Esophagus mucosa (tissue), 1 donor: Measurements from ENCODE around the gene KCNQ5. TPM values are rescaled to one million over a fixed set of nuclear protein-coding genes. Genes with fewer than 3 reads are reported as not detected.
A peak's percentile ranks its signal among the peaks of the same experiment; 100 is the strongest.

Source experiments
- ATAC-seq: fragments of 200-7000 bp; cut with Tn5 transposase; one replicate; pipeline ENCODE4 v1.9.1; 2020
- total RNA-seq: library from RNA; stranded (reverse); gene quantifications from one replicate; pipeline ENCODE4 v1.2.4, GENCODE V29; 2023
- donor health status: DM: yes; HTN: yes; CAD: no.

KCNQ5 gene
- total RNA-seq, 1 donor from 2014 or later: 0.96 TPM

- ATAC-seq: no peak
Measured at GRCh38 chr6:73078333-73078862, 456.5 kb downstream of the KCNQ5 start.

DNA sequence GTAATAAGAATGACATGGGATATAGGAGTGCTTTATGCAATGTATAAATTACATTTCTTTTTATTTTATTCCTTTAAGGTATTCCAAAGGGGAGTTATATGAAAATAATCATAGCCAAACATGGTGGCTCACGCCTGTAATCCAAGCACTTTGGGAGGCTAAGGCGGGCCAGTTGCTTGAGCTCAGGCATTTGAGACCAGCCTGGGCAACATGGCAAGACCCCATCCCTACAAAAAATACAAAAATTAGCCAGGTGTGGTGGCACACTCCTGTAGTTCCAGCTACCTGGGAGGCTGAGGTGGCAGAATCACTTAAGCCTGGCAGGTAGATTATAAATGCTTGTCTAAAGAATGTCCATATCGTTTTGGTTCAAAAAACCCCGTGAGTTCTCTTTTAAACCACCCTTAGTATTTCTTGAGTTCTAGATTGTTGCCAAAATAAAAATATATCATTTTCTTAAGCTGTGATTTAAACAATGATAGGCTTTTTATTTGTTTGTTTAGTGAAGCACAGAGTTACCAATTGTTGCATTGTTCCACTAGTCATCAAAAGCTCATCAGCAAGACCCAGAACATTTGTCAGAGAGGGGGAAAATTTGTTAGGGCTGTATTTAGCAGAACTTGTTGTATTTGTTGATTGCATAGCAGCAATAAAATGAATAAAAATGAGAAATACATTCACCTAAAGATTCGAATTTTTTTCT lies 457.2 kb downstream of the KCNQ5 start:
- ATAC-seq: no peak

- ATAC-seq: no peak
Measured at GRCh38 chr6:73079611-73079955, 457.7 kb downstream of the KCNQ5 start.

- ATAC-seq: no peak
Measured at GRCh38 chr6:73079978-73080377, 458.1 kb downstream of the KCNQ5 start.

GRCh38 chr6:73081955-73082354 lies 460.1 kb downstream of the KCNQ5 start:
- ATAC-seq: no peak

GRCh38 chr6:73083886-73084285 lies 462.0 kb downstream of the KCNQ5 start:
- ATAC-seq: no peak

DNA sequence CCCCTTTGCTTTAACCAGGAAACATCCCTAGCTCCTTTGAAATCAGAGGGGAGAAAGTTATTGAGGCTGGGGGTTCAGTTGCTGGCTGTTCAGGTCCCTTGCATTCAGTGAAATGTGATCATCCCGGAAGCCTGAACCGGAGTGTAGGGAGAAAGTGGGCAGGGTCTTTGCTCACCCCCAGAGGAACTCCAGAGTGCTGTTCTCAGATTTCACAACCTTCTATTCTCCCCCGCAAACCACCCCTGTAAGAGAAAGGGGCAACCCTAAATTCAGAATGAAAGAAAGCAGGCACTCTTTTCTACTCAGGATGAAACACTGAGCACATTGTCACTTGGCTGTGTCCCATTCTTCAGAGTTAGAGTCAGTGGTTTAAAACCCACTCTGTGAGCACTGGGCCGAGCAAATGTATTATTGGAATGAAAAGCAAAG lies 463.6 kb downstream of the KCNQ5 start:
- no peak for ATAC-seq

GRCh38 chr6:73086726-73087125 lies 464.9 kb downstream of the KCNQ5 start:
- ATAC-seq: no peak

DNA sequence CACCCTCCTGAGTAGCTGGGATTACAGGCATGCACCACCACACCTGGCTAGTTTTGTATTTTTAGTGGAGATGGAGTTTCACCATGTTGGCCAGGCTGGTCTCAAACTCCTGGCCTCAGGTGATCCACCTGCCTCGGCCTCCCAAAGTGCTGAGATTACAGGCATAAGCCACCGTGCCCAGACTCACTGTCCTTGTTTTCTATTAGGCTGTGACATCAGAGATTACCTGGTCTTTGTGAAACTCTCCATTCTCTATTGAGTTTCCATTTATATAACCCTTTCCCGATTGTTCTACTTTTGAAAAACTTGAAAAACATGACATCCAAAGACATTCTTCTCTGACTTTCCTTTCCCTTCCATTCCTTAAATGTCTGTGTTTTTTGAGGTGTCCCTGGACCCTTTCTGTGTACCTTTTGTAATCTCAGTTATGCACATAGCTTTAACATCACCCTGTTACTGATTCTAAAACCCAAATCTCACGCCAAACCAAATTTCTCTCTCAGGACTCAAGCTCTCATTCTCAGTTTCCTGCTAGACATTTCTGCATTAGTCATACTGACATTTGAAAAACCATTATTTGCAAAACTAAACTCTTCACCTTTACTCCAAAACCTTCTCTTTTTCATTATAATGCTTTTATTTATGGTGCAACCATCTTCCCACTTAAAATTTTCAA lies 466.4 kb downstream of the KCNQ5 start:
- no peak for ATAC-seq

- no peak for ATAC-seq
Measured at GRCh38 chr6:73104921-73105320, 483.1 kb downstream of the KCNQ5 start.

DNA sequence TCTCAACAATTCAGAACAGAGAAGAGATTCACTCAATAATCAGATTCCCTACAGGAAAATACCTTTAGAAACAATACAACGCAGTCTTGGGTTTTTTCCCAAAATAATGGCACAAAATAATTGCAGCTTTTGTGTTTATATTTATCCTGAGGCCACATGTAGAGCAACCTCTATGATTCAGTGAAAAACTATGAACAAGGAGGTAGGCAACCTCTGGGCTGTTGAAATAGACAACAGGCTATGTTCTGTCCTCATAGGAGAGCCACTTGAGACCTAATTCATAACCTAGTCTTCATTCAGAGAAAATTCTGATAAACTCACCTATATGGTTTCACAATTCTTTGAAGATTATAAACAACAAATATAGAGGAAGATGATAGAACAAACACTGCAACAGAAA lies 485.2 kb downstream of the KCNQ5 start:
- ATAC-seq: no peak

- ATAC-seq: no peak
Measured at GRCh38 chr6:73108949-73109348, 487.1 kb downstream of the KCNQ5 start.

DNA sequence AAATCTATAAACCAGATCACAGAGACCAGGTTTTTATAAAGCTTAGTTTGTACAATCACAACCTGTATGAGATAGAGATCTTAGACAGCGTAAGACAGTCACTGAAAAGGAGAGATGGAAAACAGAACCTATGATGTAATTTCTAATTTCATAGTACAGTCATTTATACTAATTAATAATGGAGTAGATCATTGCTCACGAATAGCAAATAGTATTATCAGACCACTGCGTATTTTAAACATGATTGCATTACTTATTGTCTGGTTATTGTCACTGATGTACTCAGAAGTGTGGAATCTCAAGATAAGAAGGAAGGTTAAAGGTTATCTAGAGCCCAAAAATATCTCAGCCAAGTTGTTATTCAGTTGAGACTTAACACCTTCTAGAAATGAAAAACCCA lies 487.8 kb downstream of the KCNQ5 start:
- no peak for ATAC-seq

- ATAC-seq: no peak
Measured at GRCh38 chr6:73116330-73116729, 494.5 kb downstream of the KCNQ5 start.

DNA sequence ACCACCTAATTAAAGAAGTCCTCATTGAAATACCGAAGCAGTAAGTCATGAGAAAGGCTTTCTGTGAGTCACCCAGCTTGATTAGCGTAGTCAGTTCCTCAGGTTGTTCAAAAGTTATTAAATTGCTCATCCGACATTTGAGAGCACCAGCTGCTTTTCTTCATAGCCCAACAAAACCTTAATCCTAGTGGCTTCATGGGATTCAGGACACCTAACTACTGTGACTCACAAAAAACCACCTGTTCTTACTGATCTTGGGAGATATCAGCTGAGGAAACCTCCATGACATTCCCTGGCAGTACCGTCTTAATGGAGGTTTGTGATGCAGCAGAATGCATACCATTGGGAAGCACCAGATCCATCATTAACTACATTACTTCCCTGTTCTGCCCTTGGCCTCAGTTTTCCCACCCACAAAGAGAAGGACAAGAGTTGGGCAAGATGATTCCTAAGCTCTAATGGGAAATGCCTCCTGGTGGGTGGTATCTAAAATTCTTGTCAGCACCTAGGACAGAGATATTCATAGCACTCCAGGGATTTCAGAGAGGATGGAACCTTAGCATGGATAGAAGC lies 499.6 kb downstream of the KCNQ5 start:
- no peak for ATAC-seq

DNA sequence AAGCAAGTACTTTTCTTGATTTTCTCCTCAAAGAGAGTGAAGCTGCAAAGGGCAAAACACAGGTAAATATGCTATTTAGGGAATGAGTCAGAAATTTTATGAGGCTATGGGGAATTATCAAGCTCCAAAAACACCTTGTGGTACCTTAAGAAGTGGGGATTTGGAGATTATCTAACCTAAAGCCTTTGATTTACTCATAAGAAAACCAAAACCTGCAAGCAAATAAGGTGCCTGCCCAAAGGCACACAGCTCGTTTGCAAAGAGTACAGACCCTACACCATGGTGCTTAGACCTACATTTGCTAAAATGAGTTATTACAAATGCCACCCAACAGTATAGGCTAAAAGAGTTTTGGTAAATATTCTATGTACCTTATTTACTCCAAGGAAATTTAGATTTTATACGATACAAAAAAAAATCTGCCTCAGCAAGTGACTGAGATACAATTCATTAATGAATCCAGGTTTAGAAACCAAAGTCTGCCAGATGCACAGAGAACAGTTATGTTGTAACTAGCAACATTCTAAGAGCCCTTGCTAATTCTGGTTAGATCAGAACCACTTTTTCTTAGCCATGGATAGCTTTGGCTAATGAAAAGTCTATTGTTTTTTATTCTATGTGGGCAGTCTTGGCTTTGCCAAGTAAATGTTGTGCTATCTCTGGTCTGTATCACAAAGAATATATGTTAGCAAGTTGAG lies 501.9 kb downstream of the KCNQ5 start:
- ATAC-seq: no peak

DNA sequence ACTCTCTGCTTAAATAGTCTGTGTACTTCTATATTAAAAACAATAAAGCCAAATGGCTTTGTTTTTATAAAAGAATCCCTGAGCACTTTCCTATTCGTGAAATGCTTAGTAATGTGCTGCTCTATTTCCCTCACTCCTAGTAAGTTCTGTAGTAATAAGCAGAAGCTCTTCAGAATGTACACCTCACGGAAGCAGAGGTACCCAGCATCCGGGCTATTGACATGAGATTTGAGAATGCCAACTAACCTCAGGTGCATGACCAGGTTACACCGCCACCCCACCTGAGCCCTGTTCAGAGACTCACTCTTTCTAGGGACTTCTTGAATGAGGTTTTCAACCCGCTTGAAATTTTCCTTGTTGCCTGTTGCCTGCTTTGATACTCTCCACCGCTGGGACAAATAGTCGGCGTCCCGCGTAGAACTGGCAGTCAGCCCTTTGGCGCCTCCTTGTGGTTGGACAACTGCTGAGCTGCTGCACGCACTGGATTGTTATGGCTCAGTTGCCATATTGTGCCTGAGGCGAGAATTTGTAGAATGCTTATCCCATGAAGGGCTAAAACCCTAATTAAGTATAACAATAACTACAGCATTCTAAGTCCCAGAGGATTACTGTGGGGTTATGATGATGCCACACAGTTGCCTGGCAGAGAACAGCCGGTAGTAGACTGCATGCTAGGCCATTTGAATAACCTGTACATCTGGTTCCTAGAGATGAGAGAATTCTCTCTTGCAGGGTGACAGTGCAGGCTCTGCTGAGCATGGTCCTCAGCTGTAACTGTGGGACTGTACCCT lies 508.0 kb downstream of the KCNQ5 start:
- peak; percentile 100 for ATAC-seq

DNA sequence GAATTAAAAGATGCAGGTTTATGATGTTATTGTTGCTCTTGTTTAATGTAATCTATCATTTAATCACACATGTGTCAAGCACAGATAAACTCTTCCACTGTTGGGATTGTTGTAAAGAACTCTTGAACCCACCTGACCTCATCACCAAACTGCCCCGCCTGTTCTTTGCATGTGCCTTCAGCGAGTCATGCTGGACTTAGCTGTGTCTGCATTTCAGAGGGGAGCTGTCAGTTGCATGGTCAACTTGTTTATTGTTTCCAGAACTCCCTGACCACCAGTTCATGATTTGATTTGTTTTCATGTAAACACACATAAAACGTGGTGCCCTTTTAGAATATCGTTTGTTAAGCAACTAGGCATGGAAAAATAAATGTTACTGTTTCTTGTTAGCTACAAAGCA lies 509.8 kb downstream of the KCNQ5 start:
- no peak for ATAC-seq

- ATAC-seq: no peak
Measured at GRCh38 chr6:73134588-73134987, 512.7 kb downstream of the KCNQ5 start.

DNA sequence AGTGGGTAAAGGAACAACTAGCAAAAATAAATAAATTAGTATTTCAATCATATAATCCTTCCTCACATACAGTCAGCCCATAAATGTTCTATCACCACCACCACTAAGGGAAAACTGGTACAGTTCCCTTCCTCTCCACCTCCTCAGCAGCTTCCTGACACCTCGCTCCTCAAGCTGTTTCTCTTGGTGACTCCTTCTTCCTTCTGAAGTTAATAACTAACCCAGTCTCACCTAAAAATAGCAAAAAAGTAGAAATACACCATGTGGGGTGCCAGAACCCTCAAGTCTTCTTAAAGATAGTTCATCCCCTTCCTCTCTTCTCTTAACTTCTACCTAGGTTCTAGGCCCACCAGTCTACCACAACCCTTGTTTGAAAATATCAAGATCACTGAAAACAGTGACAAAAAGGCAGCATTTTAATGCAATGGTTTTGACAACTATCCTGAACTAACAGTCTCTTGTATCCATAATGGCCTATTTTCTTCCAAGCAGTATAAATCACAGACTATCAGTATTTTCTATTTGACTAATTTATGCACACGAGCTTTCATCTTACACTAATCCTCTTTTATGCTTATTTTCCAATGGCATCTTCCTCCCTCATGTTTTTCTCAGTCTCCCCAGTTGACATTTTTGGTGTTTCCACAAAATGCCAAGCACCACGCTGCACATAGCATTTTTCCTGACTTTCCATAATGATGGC lies 518.0 kb downstream of the KCNQ5 start:
- ATAC-seq: no peak

- ATAC-seq: no peak
Measured at GRCh38 chr6:73143551-73143950, 521.7 kb downstream of the KCNQ5 start.

GRCh38 chr6:73144516-73144915 lies 522.7 kb downstream of the KCNQ5 start:
- no peak for ATAC-seq
